Smooth muscle cell (in vitro differentiated cells): ENCODE measurements around the gene TSPAN14. TPM values are rescaled to one million over a fixed set of nuclear protein-coding genes. Genes with fewer than 3 reads are reported as not detected.

ENCODE experiments used
- DNase-seq: peaks from one replicate; lab custom pipeline; 2025; ENCODE audit not compliant: unreplicated experiment; lab: John Stamatoyannopoulos, UW
- H2AFZ ChIP-seq: fragments of 200-600 bp; sonication (generic); 2 replicates; pipeline ENCODE4 v1.6.0; 2016; ENCODE audit warnings: antibody characterized with exemption, low read depth, mild to moderate bottlenecking
- H3F3A ChIP-seq: fragments of 200-600 bp; sonication (generic); 2 replicates; pipeline ENCODE4 v1.6.0; 2017; ENCODE audit warnings: antibody characterized with exemption, low read depth
- H3K27ac ChIP-seq: fragments of 200-600 bp; sonication (generic); 2 replicates; pipeline ENCODE4 v1.5.1; 2016; ENCODE audit warnings: low read depth, mild to moderate bottlenecking
- H3K27me3 ChIP-seq: fragments of 200-600 bp; sonication (generic); 2 replicates; pipeline ENCODE4 v1.6.1; 2016; ENCODE audit warnings: low read depth, mild to moderate bottlenecking
- H3K36me3 ChIP-seq: fragments of 200-600 bp; sonication (generic); 2 replicates; pipeline ENCODE4 v1.5.1; 2016; ENCODE audit warnings: low read depth
- H3K4me1 ChIP-seq: fragments of 200-600 bp; sonication (generic); 2 replicates; pipeline ENCODE4 v1.5.1; 2016; ENCODE audit warnings: low read depth
- H3K4me2 ChIP-seq: fragments of 200-600 bp; sonication (generic); 2 replicates; pipeline ENCODE4 v1.6.0; 2016; ENCODE audit warnings: mild to moderate bottlenecking
- H3K4me3 ChIP-seq: fragments of 200-600 bp; sonication (generic); 2 replicates; pipeline ENCODE4 v1.5.1; 2016; ENCODE audit warnings: mild to moderate bottlenecking
- H3K79me2 ChIP-seq: fragments of 200-600 bp; sonication (generic); 2 replicates; pipeline ENCODE4 v1.6.0; 2016; ENCODE audit warnings: low read depth, mild to moderate bottlenecking
- H3K9ac ChIP-seq: fragments of 200-600 bp; sonication (generic); 2 replicates; pipeline ENCODE4 v1.6.0; 2016; ENCODE audit warnings: low read depth
- H3K9me3 ChIP-seq: fragments of 200-600 bp; sonication (generic); replicated peaks from 2 replicates; pipeline ENCODE4 v1.5.1; 2016; ENCODE audit warnings: low read depth
- H4K20me1 ChIP-seq: fragments of 200-600 bp; sonication (generic); 2 replicates; pipeline ENCODE4 v1.6.0; 2016; ENCODE audit warnings: low read depth
- WGBS: methylation state at CpG from one replicate; pipeline ENCODE4 v1.1.7; 2016; ENCODE audit warnings: low lambda C conversion rate; 5-methylcytosine and 5-hydroxymethylcytosine counted together
- polyA plus RNA-seq: library from polyadenylated mRNA; unstranded; fragments of >200 nt; fragmentation: Nextera tagmentation; extraction: Ambion mirVana; gene quantifications from 2 replicates; pipeline ENCODE4 v1.2.1, GENCODE V29; 2016
- total RNA-seq: library from RNA; depleted of rRNA; stranded (reverse); fragments of >200 nt; gene quantifications from 2 replicates; pipeline ENCODE4 v1.2.3, GENCODE V29; 2014
- TF ChIP-seq, protein P1 (sequence below): fragments of 200-600 bp; sonication (generic); IDR thresholded peaks from 2 replicates; pipeline ENCODE4 v1.5.1; 2017; ENCODE audit warnings: borderline replicate concordance, mild to moderate bottlenecking, antibody characterized with exemption; ENCODE audit not compliant: insufficient read depth, poor library complexity, severe bottlenecking

The TSPAN14 gene
- total and polyA plus RNA-seq, 2 experiments from 2014 or later = 42.7 to 46.3 TPM

- no peak overlapping the region for H3K27ac ChIP-seq
- DNase-seq = no peak
- peak overlapping the region; percentile 75 for H3K4me2 ChIP-seq
- peaks cover 2% of the 10 kb centered on the region for H3K4me1 ChIP-seq
- H3K9ac ChIP-seq = no peak overlapping the region
- TF ChIP-seq, protein P1, sequence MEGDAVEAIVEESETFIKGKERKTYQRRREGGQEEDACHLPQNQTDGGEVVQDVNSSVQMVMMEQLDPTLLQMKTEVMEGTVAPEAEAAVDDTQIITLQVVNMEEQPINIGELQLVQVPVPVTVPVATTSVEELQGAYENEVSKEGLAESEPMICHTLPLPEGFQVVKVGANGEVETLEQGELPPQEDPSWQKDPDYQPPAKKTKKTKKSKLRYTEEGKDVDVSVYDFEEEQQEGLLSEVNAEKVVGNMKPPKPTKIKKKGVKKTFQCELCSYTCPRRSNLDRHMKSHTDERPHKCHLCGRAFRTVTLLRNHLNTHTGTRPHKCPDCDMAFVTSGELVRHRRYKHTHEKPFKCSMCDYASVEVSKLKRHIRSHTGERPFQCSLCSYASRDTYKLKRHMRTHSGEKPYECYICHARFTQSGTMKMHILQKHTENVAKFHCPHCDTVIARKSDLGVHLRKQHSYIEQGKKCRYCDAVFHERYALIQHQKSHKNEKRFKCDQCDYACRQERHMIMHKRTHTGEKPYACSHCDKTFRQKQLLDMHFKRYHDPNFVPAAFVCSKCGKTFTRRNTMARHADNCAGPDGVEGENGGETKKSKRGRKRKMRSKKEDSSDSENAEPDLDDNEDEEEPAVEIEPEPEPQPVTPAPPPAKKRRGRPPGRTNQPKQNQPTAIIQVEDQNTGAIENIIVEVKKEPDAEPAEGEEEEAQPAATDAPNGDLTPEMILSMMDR = peak; percentile 36
- H4K20me1 ChIP-seq = no peaks in the 10 kb centered on the region
- peak overlapping the region; percentile 31 for H3K4me3 ChIP-seq
- no peak overlapping the region for H2AFZ ChIP-seq
- no peaks in the 10 kb centered on the region for H3K9me3 ChIP-seq
- H3K79me2 ChIP-seq = no peaks in the 10 kb centered on the region
- 62% methylated on average over 30 of the region's 50 CpGs for WGBS
- no peaks in the 10 kb centered on the region for H3K36me3 ChIP-seq
- H3F3A ChIP-seq = no peaks in the 10 kb centered on the region
- no peaks in the 10 kb centered on the region for H3K27me3 ChIP-seq
Observed at GRCh38 chr10:80535671-80536360, 81.7 kb downstream of the TSPAN14 start.

GRCh38 chr10:80536361-80536835 lies 82.3 kb downstream of the TSPAN14 start:
- no peak for DNase-seq
- no peaks in the 10 kb centered on the region for H3K36me3 ChIP-seq
- no peak overlapping the region for H3K9ac ChIP-seq
- H3K4me3 ChIP-seq = peak overlapping the region; percentile 31
- H4K20me1 ChIP-seq = no peaks in the 10 kb centered on the region
- 75% methylated on average over 13 of the region's 17 CpGs for WGBS
- peaks cover 2% of the 10 kb centered on the region for H3K4me1 ChIP-seq
- no peaks in the 10 kb centered on the region for H3K27me3 ChIP-seq
- no peak overlapping the region for H3K27ac ChIP-seq
- no peak overlapping the region for H2AFZ ChIP-seq
- TF ChIP-seq, protein P1 = no peak
- no peaks in the 10 kb centered on the region for H3K9me3 ChIP-seq
- no peaks in the 10 kb centered on the region for H3K79me2 ChIP-seq
- no peaks in the 10 kb centered on the region for H3F3A ChIP-seq
- peak overlapping the region; percentile 75 for H3K4me2 ChIP-seq

GRCh38 chr10:80537086-80537735 lies 83.1 kb downstream of the TSPAN14 start:
- H3K27ac ChIP-seq = no peak overlapping the region
- no peak overlapping the region for H2AFZ ChIP-seq
- H3K4me2 ChIP-seq = peak overlapping the region; percentile 6
- H4K20me1 ChIP-seq = no peaks in the 10 kb centered on the region
- TF ChIP-seq, protein P1 = no peak
- H3K36me3 ChIP-seq = no peaks in the 10 kb centered on the region
- no peak overlapping the region for H3K9ac ChIP-seq
- H3K4me1 ChIP-seq = peaks cover 2% of the 10 kb centered on the region
- H3K9me3 ChIP-seq = no peaks in the 10 kb centered on the region
- DNase-seq = no peak
- WGBS = 40% methylated on average over 8 of the region's 8 CpGs
- no peaks in the 10 kb centered on the region for H3K27me3 ChIP-seq
- H3K79me2 ChIP-seq = no peaks in the 10 kb centered on the region
- no peaks in the 10 kb centered on the region for H3F3A ChIP-seq
- no peak overlapping the region for H3K4me3 ChIP-seq
